Stimulated activated CD8-positive, alpha-beta memory T cell treated with anti-CD3 and anti-CD28 coated beads, Interleukin-7, amount 100 ng/mL, for 1 hour (primary cell): ENCODE data around the gene HRG.
"Not testable (repeated sequence)": the region's sequence is repeated elsewhere in the genome, so short reads cannot be mapped to it uniquely, and the experiment has no call there.

Source experiments
- DNase-seq, 2 donors: peaks; one replicate each; pipeline ENCODE4 v3.0.0-alpha.2; 2020; ENCODE audit warnings: low read depth in 2 of 2

HRG gene

GRCh38 chr3:186679151-186679550 is 13.3 kb downstream of the HRG start:
- DNase-seq, result no peak

- no peak for DNase-seq
These were observed 15.1 kb downstream of the HRG start for GRCh38 chr3:186680869-186681268.

- no peak for DNase-seq
These were observed 17.0 kb downstream of the HRG start for GRCh38 chr3:186682812-186683211.

GRCh38 chr3:186683979-186684378 is 18.2 kb downstream of the HRG start:
- DNase-seq, result no peak

- not testable (repeated sequence) for DNase-seq
These were observed 20.7 kb downstream of the HRG start for GRCh38 chr3:186686475-186686874.

- DNase-seq, result no peak
These were observed 21.4 kb downstream of the HRG start for GRCh38 chr3:186687120-186687651.

GRCh38 chr3:186690304-186690703 is 24.5 kb downstream of the HRG start:
- DNase-seq, result not testable (repeated sequence)

GRCh38 chr3:186691676-186692075 is 25.9 kb downstream of the HRG start:
- no peak for DNase-seq

GRCh38 chr3:186693843-186694242 is 28.0 kb downstream of the HRG start:
- no peak for DNase-seq

- no peak for DNase-seq
These were observed 28.6 kb downstream of the HRG start for GRCh38 chr3:186694288-186695032.

- DNase-seq, result no peak
These were observed 30.7 kb downstream of the HRG start for GRCh38 chr3:186696522-186696921.

GRCh38 chr3:186697510-186697909 is 31.7 kb downstream of the HRG start:
- no peak for DNase-seq

- DNase-seq, result no peak
These were observed 34.5 kb downstream of the HRG start for GRCh38 chr3:186700267-186700666.

- not testable (repeated sequence) for DNase-seq
These were observed 36.6 kb downstream of the HRG start for GRCh38 chr3:186702451-186702850.

GRCh38 chr3:186705882-186706780 is 40.3 kb downstream of the HRG start:
- DNase-seq, result no peak

GRCh38 chr3:186708983-186709679 is 43.3 kb downstream of the HRG start:
- no peak for DNase-seq

GRCh38 chr3:186710694-186711093 is 44.9 kb downstream of the HRG start:
- not testable (repeated sequence) for DNase-seq

GRCh38 chr3:186713499-186713898 is 47.7 kb downstream of the HRG start:
- DNase-seq, result no peak

GRCh38 chr3:186717039-186717457 is 51.2 kb downstream of the HRG start, which contains the start of gene KNG1:
KNG1 (plus strand) TSS chr3:186717359; CDS start chr3:186717543, 184 bp downstream.
- no peak for DNase-seq

- DNase-seq, result no peak
These were observed 54.3 kb downstream of the HRG start for GRCh38 chr3:186719945-186720739.

GRCh38 chr3:186722457-186722856 is 56.6 kb downstream of the HRG start:
- no peak for DNase-seq
